GM23248 (cell line): ENCODE results near the gene OST4. TPM values are rescaled to one million over a fixed set of nuclear protein-coding genes. Genes with fewer than 3 reads are reported as not detected.

Experiments used
- DNase-seq: peaks from one replicate; pipeline ENCODE4 v3.0.0-alpha.2; 2015
- H2AFZ ChIP-seq: fragments of 200-600 bp; sonication (generic); 2 replicates; pipeline ENCODE4 v1.6.1; 2016; ENCODE audit warnings: antibody characterized with exemption
- H3F3A ChIP-seq: fragments of 200-600 bp; sonication (generic); 2 replicates; pipeline ENCODE4 v1.6.1; 2016; ENCODE audit warnings: mild to moderate bottlenecking, antibody characterized with exemption, mixed run types; ENCODE audit not compliant: insufficient read depth
- H3K27ac ChIP-seq: fragments of 200-600 bp; sonication (generic); 2 replicates; pipeline ENCODE4 v1.5.1; 2016; ENCODE audit warnings: mild to moderate bottlenecking
- H3K27me3 ChIP-seq: fragments of 200-600 bp; sonication (generic); replicated peaks from 2 replicates; pipeline ENCODE4 v1.6.1; 2016; ENCODE audit warnings: mild to moderate bottlenecking; ENCODE audit not compliant: insufficient read depth
- H3K36me3 ChIP-seq: fragments of 200-600 bp; sonication (generic); 2 replicates; pipeline ENCODE4 v1.6.1; 2016; ENCODE audit warnings: low read depth, mild to moderate bottlenecking
- H3K4me1 ChIP-seq: fragments of 200-600 bp; sonication (generic); 2 replicates; pipeline ENCODE4 v1.6.1; 2016; ENCODE audit warnings: mild to moderate bottlenecking; ENCODE audit not compliant: insufficient read depth
- H3K4me2 ChIP-seq: fragments of 200-600 bp; sonication (generic); one replicate; pipeline ENCODE4 v1.6.1; 2016; ENCODE audit warnings: mild to moderate bottlenecking; ENCODE audit not compliant: unreplicated experiment
- H3K4me3 ChIP-seq: fragments of 200-600 bp; sonication (generic); 2 replicates; pipeline ENCODE4 v1.5.1; 2016; ENCODE audit warnings: mild to moderate bottlenecking
- H3K79me2 ChIP-seq: fragments of 200-600 bp; sonication (generic); 2 replicates; pipeline ENCODE4 v1.6.1; 2016; ENCODE audit warnings: mild to moderate bottlenecking; ENCODE audit not compliant: insufficient read depth
- H3K9ac ChIP-seq: fragments of 200-600 bp; sonication (generic); 2 replicates; pipeline ENCODE4 v1.6.1; 2016; ENCODE audit warnings: mild to moderate bottlenecking
- H3K9me2 ChIP-seq: fragments of 200-600 bp; sonication (generic); 2 replicates; pipeline ENCODE4 v1.6.1; 2016; ENCODE audit warnings: mixed run types, mild to moderate bottlenecking, moderate library complexity; ENCODE audit not compliant: insufficient read depth
- H3K9me3 ChIP-seq: fragments of 200-600 bp; sonication (generic); one replicate; pipeline ENCODE4 v1.6.1; 2017; ENCODE audit warnings: low read depth
- H4K20me1 ChIP-seq: fragments of 200-600 bp; sonication (generic); 2 replicates; pipeline ENCODE4 v1.6.0; 2016; ENCODE audit not compliant: insufficient read depth
- EZH2 ChIP-seq: fragments of 200-600 bp; sonication (generic); IDR thresholded peaks from 2 replicates; pipeline ENCODE4 v1.6.1; 2018; ENCODE audit warnings: antibody characterized with exemption, mild to moderate bottlenecking; ENCODE audit not compliant: insufficient read depth, poor library complexity, severe bottlenecking
- EZH2phosphoT487 ChIP-seq: fragments of 200-600 bp; sonication (generic); IDR thresholded peaks from 2 replicates; pipeline ENCODE4 v1.6.1; 2018; ENCODE audit warnings: antibody characterized with exemption, moderate library complexity, mild to moderate bottlenecking, low read depth; ENCODE audit not compliant: insufficient read depth
- WGBS, 2 experiments: methylation state at CpG; one replicate each; pipeline ENCODE4 v1.1.6; 2015 to 2017; ENCODE audit warnings: low lambda C conversion rate in 2 of 2, low coverage in 1 of 2; ENCODE audit errors: missing lambda C conversion rate in 2 of 2; 5-methylcytosine and 5-hydroxymethylcytosine counted together
- in situ Hi-C: fragments of 300-500 bp; cut with MboI; formaldehyde crosslinking; loops from 2 replicates; pipeline ENCODE4 v1.15.0; 2020
- polyA plus RNA-seq: library from polyadenylated mRNA; unstranded; fragments of >200 nt; fragmentation: Nextera tagmentation; extraction: Ambion mirVana; gene quantifications from 2 replicates; pipeline ENCODE4 v1.2.1, GENCODE V29; 2016
- total RNA-seq: library from RNA; depleted of rRNA; stranded (reverse); fragments of >200 nt; shearing (Covaris generic); gene quantifications from 2 replicates; pipeline ENCODE4 v1.2.3, GENCODE V29; 2014

Gene OST4
- total and polyA plus RNA-seq, 2 experiments from 2014 or later: 499 to 942 TPM

- no peaks in the 10 kb centered on the region for H4K20me1 ChIP-seq
- H3K4me2 ChIP-seq: peak overlapping the region; percentile 95
- WGBS, 2 experiments: 1 to 2% methylated on average over 46 to 48 of the region's 48 CpGs
- H2AFZ ChIP-seq: peak overlapping the region; percentile 61
- no peaks in the 10 kb centered on the region for H3K79me2 ChIP-seq
- peaks cover 4% of the 10 kb centered on the region; the same call in 1 of the 2 replicates for H3K4me1 ChIP-seq
- H3F3A ChIP-seq: peaks cover 31% of the 10 kb centered on the region
- no peaks in the 10 kb centered on the region for H3K9me2 ChIP-seq
- no peaks in the 10 kb centered on the region for H3K9me3 ChIP-seq
- peaks cover 5% of the 10 kb centered on the region; the same call in 1 of the 2 replicates for H3K36me3 ChIP-seq
- in situ Hi-C loops: no loop called here
- H3K9ac ChIP-seq: peak overlapping the region; percentile 80
- H3K27me3 ChIP-seq: no peaks in the 10 kb centered on the region
- no peak for TF ChIP-seq EZH2phosphoT487
- no peak for TF ChIP-seq EZH2
- peak overlapping the region; percentile 87 for H3K27ac ChIP-seq
- H3K4me3 ChIP-seq: peak overlapping the region; percentile 90
- DNase-seq: peak; percentile 96
These were observed 21.0 kb downstream of the OST4 start for GRCh38 chr2:27050281-27050995.

DNA sequence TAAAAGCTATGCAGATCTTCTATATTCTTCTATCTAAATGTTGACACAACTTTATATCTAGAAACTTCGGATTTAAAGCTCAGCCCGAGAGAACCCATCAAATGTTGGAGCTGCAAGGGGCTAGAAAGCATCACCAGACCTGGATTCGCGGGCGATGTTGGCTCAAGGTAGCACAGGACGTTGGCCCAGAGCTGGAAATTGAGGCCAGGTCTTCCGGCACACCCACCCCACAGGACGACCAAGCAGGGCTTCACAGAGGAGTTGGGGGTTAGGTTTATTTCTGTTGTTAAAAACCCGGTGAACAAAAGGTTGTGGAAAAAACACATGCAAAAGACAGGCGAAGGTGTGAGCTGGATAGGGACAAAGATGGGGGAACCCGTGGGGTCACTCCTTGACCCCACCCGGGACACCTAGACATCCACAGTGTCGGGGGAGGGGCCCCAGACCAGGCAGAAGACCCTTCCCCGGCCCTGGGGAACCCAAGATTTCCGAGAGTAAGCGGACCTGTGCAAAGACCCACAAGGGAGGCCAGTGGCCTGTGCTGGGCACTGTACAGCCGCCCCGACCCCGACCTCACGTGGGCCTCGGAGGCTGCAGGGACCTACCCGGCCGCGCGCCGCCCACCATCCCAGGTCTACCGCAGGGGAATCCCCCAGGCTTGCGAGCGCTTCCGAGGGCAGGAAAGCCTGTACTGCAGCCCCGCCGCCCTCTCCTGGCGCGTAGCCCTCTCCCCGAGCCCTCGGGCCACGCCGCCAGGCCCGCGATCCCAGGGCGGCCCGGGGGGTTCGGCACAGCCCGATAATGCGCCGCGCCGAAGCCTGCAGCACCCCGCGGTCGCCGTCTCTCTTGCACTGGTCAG, 21.8 kb downstream of the OST4 start:
- no peak for DNase-seq
- Histone ChIP-seq H3K9ac (peak overlapping the region; percentile 59), H3K9me2 (no peaks in the 10 kb centered on the region), H4K20me1 (no peaks in the 10 kb centered on the region), H3K36me3 (no peaks in the 10 kb centered on the region; the same call in 1 of the 2 replicates), H3K4me2 (peak overlapping the region; percentile 79), H3K27ac (peak overlapping the region; percentile 19), H3F3A (peaks cover 31% of the 10 kb centered on the region), H3K4me1 (peaks cover 4% of the 10 kb centered on the region; the same call in 1 of the 2 replicates), H2AFZ (peak overlapping the region; percentile 61), H3K79me2 (no peaks in the 10 kb centered on the region), H3K27me3 (no peaks in the 10 kb centered on the region), H3K9me3 (no peaks in the 10 kb centered on the region), H3K4me3 (peak overlapping the region; percentile 90)
- 21 to 33% methylated on average over 25 to 42 of the region's 52 CpGs for WGBS, 2 experiments
- in situ Hi-C loops: no loop called here
- TF ChIP-seq EZH2phosphoT487: no peak
- TF ChIP-seq EZH2: no peak

DNA sequence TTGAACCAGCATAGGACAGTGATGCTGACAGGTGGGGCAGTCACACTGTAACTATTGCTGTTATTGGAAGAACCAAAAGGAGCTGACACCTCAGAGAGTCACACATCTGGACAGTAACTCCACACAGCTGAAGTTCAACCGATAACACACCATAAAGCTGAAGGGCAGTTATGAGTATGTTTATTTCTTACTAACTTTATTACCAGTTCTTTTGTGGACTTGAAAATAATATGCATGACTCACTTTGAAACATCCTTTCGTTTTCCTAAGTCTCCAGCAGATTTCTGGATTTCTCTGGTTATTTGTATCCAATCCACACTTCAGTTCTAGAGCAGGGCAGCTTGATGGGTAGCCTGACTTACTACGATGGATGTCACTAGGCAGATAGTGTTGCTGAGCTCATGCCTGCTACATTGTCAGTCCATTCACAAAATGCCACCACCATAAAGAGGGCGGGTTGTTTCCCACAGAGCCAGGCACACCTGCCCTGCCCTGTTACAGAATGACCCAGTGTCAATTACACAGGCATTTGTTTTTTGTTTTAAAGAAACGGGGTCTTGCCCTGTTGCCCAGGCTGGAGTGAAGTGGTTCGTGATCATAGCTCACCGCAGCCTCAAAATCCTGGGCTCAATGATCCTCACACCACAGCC, 28.3 kb downstream of the OST4 start:
- H3K9ac ChIP-seq: no peak overlapping the region
- in situ Hi-C loops: no loop called here
- H3K9me3 ChIP-seq: no peaks in the 10 kb centered on the region
- no peaks in the 10 kb centered on the region for H4K20me1 ChIP-seq
- no peaks in the 10 kb centered on the region for H3K9me2 ChIP-seq
- H3K4me3 ChIP-seq: no peak overlapping the region
- no peak overlapping the region for H2AFZ ChIP-seq
- peaks cover 39% of the 10 kb centered on the region for H3F3A ChIP-seq
- no peak overlapping the region for H3K4me2 ChIP-seq
- no peaks in the 10 kb centered on the region for H3K4me1 ChIP-seq
- 60 to 64% methylated on average over 7 of the region's 7 CpGs for WGBS, 2 experiments
- peak; percentile 46 for DNase-seq
- H3K27ac ChIP-seq: no peak overlapping the region
- H3K36me3 ChIP-seq: peaks cover 40% of the 10 kb centered on the region
- 0 out of 2 replicates have a peak, but pooled peaks cover 1% of the 10 kb centered on the region for H3K79me2 ChIP-seq
- no peak for TF ChIP-seq EZH2phosphoT487
- TF ChIP-seq EZH2: no peak
- no peaks in the 10 kb centered on the region for H3K27me3 ChIP-seq

GRCh38 chr2:27042159-27042661, 29.2 kb downstream of the OST4 start:
- Histone ChIP-seq H3F3A (peaks cover 33% of the 10 kb centered on the region), H3K9me3 (no peaks in the 10 kb centered on the region), H3K9me2 (no peaks in the 10 kb centered on the region), H3K4me2 (no peak overlapping the region), H3K79me2 (peaks cover 9% of the 10 kb centered on the region; the same call in 1 of the 2 replicates), H2AFZ (no peak overlapping the region), H3K27ac (no peak overlapping the region), H3K36me3 (peaks cover 44% of the 10 kb centered on the region), H3K4me3 (no peak overlapping the region), H3K4me1 (no peaks in the 10 kb centered on the region), H4K20me1 (no peaks in the 10 kb centered on the region), H3K27me3 (no peaks in the 10 kb centered on the region), H3K9ac (no peak overlapping the region)
- WGBS, 2 experiments: 72 to 77% methylated on average over 10 of the region's 10 CpGs
- peak; percentile 22 for DNase-seq
- TF ChIP-seq EZH2 (no peak), EZH2phosphoT487 (no peak)
- in situ Hi-C loops: no loop called here
